Neural cell (in vitro differentiated cells): ENCODE data around the gene MEP1B. TPM values are rescaled to one million over a fixed set of nuclear protein-coding genes. Genes with fewer than 3 reads are reported as not detected.

Experiments used
- H2AFZ ChIP-seq: fragments of 200-600, 300-800 bp; sonication (generic), shearing (Covaris generic); 2 replicates; pipeline ENCODE4 v1.6.0; 2014; ENCODE audit warnings: low read depth, mild to moderate bottlenecking, antibody characterized with exemption, low read length, moderate library complexity
- H3F3A ChIP-seq: fragments of 200-600 bp; shearing (Covaris generic); 2 replicates; pipeline ENCODE4 v1.6.1; 2016; ENCODE audit warnings: mild to moderate bottlenecking, moderate library complexity, mixed read lengths, antibody characterized with exemption, low read length; ENCODE audit not compliant: insufficient read depth, poor library complexity, severe bottlenecking
- H3K27ac ChIP-seq: fragments of 200-600, 300-800 bp; sonication (generic), shearing (Covaris generic); 2 replicates; pipeline ENCODE4 v1.5.1; 2014; ENCODE audit warnings: mild to moderate bottlenecking, low read length, moderate library complexity
- H3K27me3 ChIP-seq: fragments of 300-800, 200-600 bp; sonication (generic), shearing (Covaris generic); 2 replicates; pipeline ENCODE4 v1.6.0; 2014; ENCODE audit warnings: mild to moderate bottlenecking, low read depth, low read length, moderate library complexity; ENCODE audit not compliant: insufficient read depth
- H3K36me3 ChIP-seq: fragments of 300-800, 200-600 bp; sonication (generic), shearing (Covaris generic); 2 replicates; pipeline ENCODE4 v1.5.1; 2014; ENCODE audit warnings: mild to moderate bottlenecking, antibody characterized with exemption, low read length, moderate library complexity; ENCODE audit not compliant: insufficient read depth
- H3K4me2 ChIP-seq: fragments of 300-800, 200-600 bp; sonication (generic), shearing (Covaris generic); 2 replicates; pipeline ENCODE4 v1.6.0; 2014; ENCODE audit warnings: mild to moderate bottlenecking, low read length
- H3K4me3 ChIP-seq: fragments of 300-800, 200-600 bp; sonication (generic), shearing (Covaris generic); 2 replicates; pipeline ENCODE4 v1.5.1; 2014; ENCODE audit warnings: mild to moderate bottlenecking, low read length, moderate library complexity
- H3K79me2 ChIP-seq: fragments of 200-600 bp; shearing (Covaris generic); replicated peaks from 2 replicates; pipeline ENCODE4 v1.6.0; 2014; ENCODE audit warnings: mild to moderate bottlenecking, low read length, moderate library complexity; ENCODE audit not compliant: insufficient read depth
- H3K9ac ChIP-seq: fragments of 300-800, 200-600 bp; sonication (generic), shearing (Covaris generic); 2 replicates; pipeline ENCODE4 v1.6.1; 2016; ENCODE audit warnings: mild to moderate bottlenecking, low read length, mixed read lengths
- H3K9me2 ChIP-seq: fragments of 200-600 bp; shearing (Covaris generic); 2 replicates; pipeline ENCODE4 v1.6.1; 2016; ENCODE audit warnings: mild to moderate bottlenecking, low read length, mixed read lengths; ENCODE audit not compliant: insufficient read depth
- H3K9me3 ChIP-seq: fragments of 200-600, 300-800 bp; sonication (generic), shearing (Covaris generic); 2 replicates; pipeline ENCODE4 v1.6.1; 2016; ENCODE audit warnings: mild to moderate bottlenecking, mixed run types, low read length, moderate library complexity, mixed read lengths
- H4K20me1 ChIP-seq: fragments of 200-600 bp; shearing (Covaris generic); 2 replicates; pipeline ENCODE4 v1.6.1; 2016; ENCODE audit warnings: mild to moderate bottlenecking, mixed run types; ENCODE audit not compliant: insufficient read depth
- CTCF ChIP-seq: fragments of 450-650 bp; IDR thresholded peaks from 2 replicates; pipeline ENCODE4 v1.5.1; 2014; ENCODE audit warnings: antibody characterized with exemption, mild to moderate bottlenecking, moderate library complexity; ENCODE audit not compliant: poor library complexity, severe bottlenecking
- EP300 ChIP-seq: fragments of 450-650 bp; conservative IDR thresholded peaks from 2 replicates; pipeline ENCODE4 v1.6.1; 2014; ENCODE audit warnings: antibody characterized with exemption, mild to moderate bottlenecking, moderate library complexity; ENCODE audit not compliant: poor library complexity, severe bottlenecking
- EZH2 ChIP-seq: fragments of 200-600, 300-800 bp; shearing (Covaris generic), sonication (generic); IDR thresholded peaks from 2 replicates; pipeline ENCODE4 v1.6.1; 2014; ENCODE audit warnings: antibody characterized with exemption, low read length, borderline replicate concordance, mild to moderate bottlenecking; ENCODE audit not compliant: insufficient read depth, poor library complexity, severe bottlenecking
- MXI1 ChIP-seq: fragments of 450-650 bp; conservative IDR thresholded peaks from 2 replicates; pipeline ENCODE4 v1.6.1; 2014; ENCODE audit warnings: antibody characterized with exemption, mild to moderate bottlenecking; ENCODE audit not compliant: poor library complexity, severe bottlenecking
- POLR2AphosphoS5 ChIP-seq: IDR thresholded peaks from 2 replicates; pipeline ENCODE4 v1.6.1; 2012
- RAD21 ChIP-seq: fragments of 450-650 bp; conservative IDR thresholded peaks from 2 replicates; pipeline ENCODE4 v1.6.1; 2014; ENCODE audit warnings: antibody characterized with exemption, mild to moderate bottlenecking, moderate library complexity
- REST ChIP-seq: IDR thresholded peaks from 2 replicates; pipeline ENCODE4 v1.6.1; 2012; ENCODE audit warnings: borderline replicate concordance
- SMC3 ChIP-seq: fragments of 450-650 bp; conservative IDR thresholded peaks from 2 replicates; pipeline ENCODE4 v1.6.1; 2014; ENCODE audit warnings: antibody characterized with exemption, mild to moderate bottlenecking, moderate library complexity; ENCODE audit not compliant: poor library complexity
- TAF1 ChIP-seq: IDR thresholded peaks from 2 replicates; pipeline ENCODE4 v1.6.1; 2012; ENCODE audit warnings: low read depth
- polyA plus RNA-seq: library from polyadenylated mRNA; depleted of rRNA; stranded (reverse); fragments of >200 nt; gene quantifications from 2 replicates; pipeline ENCODE4 v1.2.3, GENCODE V29; 2014

Gene MEP1B
- polyA plus RNA-seq, 1 donor from 2014 or later: not detected

GRCh38 chr18:32167980-32168730, 21.7 kb upstream of the MEP1B start:
- TF ChIP-seq POLR2AphosphoS5: no peak
- no peak for TF ChIP-seq EP300
- no peak for TF ChIP-seq SMC3
- no peak for TF ChIP-seq CTCF
- no peak overlapping the region for H2AFZ ChIP-seq
- H3K4me2 ChIP-seq: no peak overlapping the region

GRCh38 chr18:32173654-32174053, 16.2 kb upstream of the MEP1B start:
- Histone ChIP-seq H3K4me2 (no peak overlapping the region), H3K27ac (no peak overlapping the region), H3K9me2 (no peaks in the 10 kb centered on the region), H3K79me2 (no peaks in the 10 kb centered on the region), H3K36me3 (no peaks in the 10 kb centered on the region), H3F3A (no peaks in the 10 kb centered on the region), H2AFZ (no peak overlapping the region), H3K27me3 (no peaks in the 10 kb centered on the region), H3K9ac (no peak overlapping the region), H3K9me3 (no peaks in the 10 kb centered on the region), H3K4me3 (no peak overlapping the region), H4K20me1 (no peaks in the 10 kb centered on the region)
- TF ChIP-seq EZH2: no peak

More at GRCh38 chr18:32167980-32168730, 21.7 kb upstream of the MEP1B start:
- no peaks in the 10 kb centered on the region for H3K9me3 ChIP-seq
- no peak overlapping the region for H3K4me3 ChIP-seq
- H3K27ac ChIP-seq: no peak overlapping the region
- no peak overlapping the region for H3K9ac ChIP-seq
- no peaks in the 10 kb centered on the region for H3F3A ChIP-seq
- H3K27me3 ChIP-seq: no peaks in the 10 kb centered on the region
- no peaks in the 10 kb centered on the region for H3K36me3 ChIP-seq
- no peaks in the 10 kb centered on the region for H4K20me1 ChIP-seq
- no peaks in the 10 kb centered on the region for H3K79me2 ChIP-seq
- no peaks in the 10 kb centered on the region for H3K9me2 ChIP-seq

GRCh38 chr18:32174719-32175118, 15.1 kb upstream of the MEP1B start:
- H3K27me3 ChIP-seq: no peaks in the 10 kb centered on the region
- TF ChIP-seq RAD21: no peak
- no peak for TF ChIP-seq POLR2AphosphoS5
- no peak for TF ChIP-seq EZH2
- TF ChIP-seq CTCF: no peak
- no peak for TF ChIP-seq TAF1
- TF ChIP-seq EP300: no peak
- no peak for TF ChIP-seq MXI1
- TF ChIP-seq REST: no peak
- no peak for TF ChIP-seq SMC3
- H3K27ac ChIP-seq: no peak overlapping the region
- H3F3A ChIP-seq: no peaks in the 10 kb centered on the region
- H3K9me3 ChIP-seq: no peaks in the 10 kb centered on the region
- H3K79me2 ChIP-seq: no peaks in the 10 kb centered on the region
- no peak overlapping the region for H3K4me3 ChIP-seq
- H4K20me1 ChIP-seq: no peaks in the 10 kb centered on the region
- H3K9ac ChIP-seq: no peak overlapping the region
- no peaks in the 10 kb centered on the region for H3K36me3 ChIP-seq
- no peaks in the 10 kb centered on the region for H3K9me2 ChIP-seq
- no peak overlapping the region for H3K4me2 ChIP-seq
- no peak overlapping the region for H2AFZ ChIP-seq
